HepG2 (cell line): Measurements from ENCODE around the gene MAML1. TPM values are rescaled to one million over a fixed set of nuclear protein-coding genes. Genes with fewer than 3 reads are reported as not detected.

Source experiments
- ARID5B ChIP-seq: IDR thresholded peaks from 2 replicates; pipeline ENCODE4 v1.4.0; 2020; ENCODE audit warnings: mild to moderate bottlenecking, missing genetic modification reagents
- ATM ChIP-seq: fragments of 450-650 bp; IDR thresholded peaks from 2 replicates; pipeline ENCODE4 v1.7.1; 2017; ENCODE audit warnings: mild to moderate bottlenecking, borderline replicate concordance
- CBX2 ChIP-seq, 2 experiments: fragments of 200-600 bp in 1 of 2; sonication (generic); formaldehyde crosslinking in 1 of 2; IDR thresholded peaks; 2 replicates each; pipeline versions ENCODE4 v1.7.0 to v1.8.1; 2018 to 2022; ENCODE audit warnings: low read depth in 2 of 2, low read length in 1 of 2, mild to moderate bottlenecking in 1 of 2, missing genetic modification reagents in 1 of 2
- CHD4 ChIP-seq: fragments of 200-600 bp; sonication (generic); IDR thresholded peaks from 2 replicates; pipeline ENCODE4 v1.7.0; 2017; ENCODE audit warnings: mild to moderate bottlenecking, low read length, borderline replicate concordance
- HNF4A ChIP-seq: sonication (generic); formaldehyde crosslinking; IDR thresholded peaks from 2 replicates; pipeline ENCODE4 v1.4.0; 2020; ENCODE audit warnings: missing genetic modification reagents
- HNF4G ChIP-seq, 2 experiments: sonication (generic) in 1 of 2; formaldehyde crosslinking in 1 of 2; IDR thresholded peaks; 2 replicates each; pipeline versions ENCODE4 v1.4.0 to v1.6.1; 2011 to 2020; ENCODE audit warnings: borderline replicate concordance in 2 of 2, low read depth in 2 of 2, mild to moderate bottlenecking in 2 of 2, low read length in 1 of 2, missing genetic modification reagents in 1 of 2, moderate library complexity in 1 of 2
- MLLT10 ChIP-seq: sonication (generic); formaldehyde crosslinking; IDR thresholded peaks from 2 replicates; pipeline ENCODE4 v1.4.0; 2020; ENCODE audit warnings: missing genetic modification reagents
- MXD1 ChIP-seq: sonication (generic); formaldehyde crosslinking; IDR thresholded peaks from 2 replicates; pipeline ENCODE4 v1.4.0; 2020; ENCODE audit warnings: mild to moderate bottlenecking, missing genetic modification reagents
- NFE2 ChIP-seq: sonication (generic); formaldehyde crosslinking; IDR thresholded peaks from 2 replicates; pipeline ENCODE4 v1.4.0; 2020; ENCODE audit warnings: missing genetic modification reagents
- NFYC ChIP-seq: IDR thresholded peaks from 2 replicates; pipeline ENCODE4 v1.6.1; 2016; ENCODE audit warnings: missing genetic modification reagents, missing compliant biosample characterization
- PHF8 ChIP-seq: sonication (generic); formaldehyde crosslinking; IDR thresholded peaks from 2 replicates; pipeline ENCODE4 v1.5.0; 2020; ENCODE audit warnings: missing genetic modification reagents
- SRF ChIP-seq: IDR thresholded peaks from 2 replicates; pipeline ENCODE4 v1.6.1; 2011; ENCODE audit warnings: mild to moderate bottlenecking, low read depth, low read length, moderate library complexity
- ZFP62 ChIP-seq: sonication (generic); formaldehyde crosslinking; IDR thresholded peaks from 2 replicates; pipeline ENCODE4 v1.4.0; 2020; ENCODE audit warnings: missing genetic modification reagents
- ZFY ChIP-seq: sonication (generic); formaldehyde crosslinking; IDR thresholded peaks from 2 replicates; pipeline ENCODE4 v1.4.0; 2020; ENCODE audit warnings: missing genetic modification reagents
- ZNF431 ChIP-seq: sonication (generic); formaldehyde crosslinking; IDR thresholded peaks from 2 replicates; pipeline ENCODE4 v1.9.0; 2022; ENCODE audit warnings: missing genetic modification reagents, low read depth, mild to moderate bottlenecking, borderline replicate concordance
- ZNF570 ChIP-seq: sonication (generic); formaldehyde crosslinking; IDR thresholded peaks from 2 replicates; pipeline ENCODE4 v1.4.0; 2020; ENCODE audit warnings: mild to moderate bottlenecking, missing genetic modification reagents, borderline replicate concordance
- ZNF609 ChIP-seq: sonication (generic); formaldehyde crosslinking; IDR thresholded peaks from 2 replicates; pipeline ENCODE4 v1.4.0; 2020; ENCODE audit warnings: mild to moderate bottlenecking, missing genetic modification reagents, borderline replicate concordance
- ZNF775 ChIP-seq: sonication (generic); formaldehyde crosslinking; IDR thresholded peaks from 2 replicates; pipeline ENCODE4 v1.4.0; 2020; ENCODE audit warnings: missing genetic modification reagents, mild to moderate bottlenecking, moderate library complexity, borderline replicate concordance
- polyA plus RNA-seq, 8 experiments: library from polyadenylated mRNA; depleted of rRNA in 3 of 8; stranded (reverse) in 7 of 8; unstranded in 1 of 8; fragments of >200 nt; fragmentation: Illumina TruSeq in 4 of 8; extraction: Trizol in 4 of 8; gene quantifications; 2 replicates each; pipeline versions ENCODE4 v1.2.1 to v1.2.3, GENCODE V29; 2011 to 2016; ENCODE audit warnings: low read depth in 4 of 8, missing spikeins in 1 of 8, mixed read lengths in 1 of 8; ENCODE audit not compliant: insufficient read depth in 1 of 8
- total RNA-seq, 5 experiments: library from RNA; depleted of rRNA; stranded (reverse); fragments of >200 nt; fragmentation: Illumina TruSeq; extraction: Trizol; gene quantifications; 2 replicates each; pipeline ENCODE4 v1.2.3, GENCODE V29; 2016; ENCODE audit warnings: low read depth in 1 of 5
- TF ChIP-seq, protein P1 (sequence below): sonication (generic); formaldehyde crosslinking; IDR thresholded peaks from 2 replicates; pipeline ENCODE4 v1.5.0; 2020; ENCODE audit warnings: mild to moderate bottlenecking, low read depth, missing genetic modification reagents, borderline replicate concordance

MAML1 gene
- total and polyA plus RNA-seq, 2 of the 13 experiments (the other 11 are each of a cell fraction or from before 2014, with no cell fraction given) = 10.0 to 10.8 TPM

DNA sequence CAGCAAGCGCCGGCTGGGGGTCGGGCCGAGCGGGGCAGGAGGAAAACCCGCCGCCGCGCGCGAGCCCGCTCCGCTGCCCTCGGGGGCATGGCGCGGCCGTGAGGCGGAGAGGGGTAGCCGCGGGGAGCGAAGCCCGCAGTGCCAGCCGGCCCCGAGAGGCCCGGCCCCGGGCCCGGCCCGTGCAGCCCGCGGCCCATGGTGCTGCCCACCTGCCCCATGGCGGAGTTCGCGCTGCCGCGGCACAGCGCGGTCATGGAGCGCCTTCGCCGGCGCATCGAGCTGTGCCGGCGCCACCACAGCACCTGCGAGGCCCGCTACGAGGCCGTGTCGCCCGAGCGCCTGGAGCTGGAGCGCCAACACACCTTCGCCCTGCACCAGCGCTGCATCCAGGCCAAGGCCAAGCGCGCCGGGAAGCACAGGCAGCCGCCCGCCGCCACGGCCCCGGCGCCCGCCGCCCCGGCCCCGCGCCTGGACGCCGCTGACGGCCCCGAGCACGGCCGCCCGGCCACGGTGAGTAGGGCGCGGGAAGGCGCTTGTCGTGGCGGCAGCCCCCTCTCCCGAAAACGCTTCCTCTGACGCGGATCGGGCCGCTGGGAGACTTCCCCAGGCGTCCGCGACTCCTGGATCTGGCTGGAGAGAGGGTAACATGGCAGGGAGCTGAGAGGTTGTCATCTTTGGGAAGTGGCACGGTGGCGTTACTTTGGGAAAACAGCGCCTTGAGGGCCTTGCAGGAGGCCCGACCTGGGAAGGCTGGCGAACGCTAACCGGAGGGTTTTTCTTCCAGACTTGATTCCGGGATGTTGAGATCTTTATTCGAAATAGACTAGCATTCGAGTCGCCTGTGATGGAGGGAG, 523 bp downstream of the MAML1 start (continued):
- TF ChIP-seq ZNF609 (no peak), CHD4 (no peak), SRF (no peak), MXD1 (CRISPR knock-in tag) (peak; percentile 38; the same call in 1 of the 2 replicates), MLLT10 (CRISPR knock-in tag) (no peak), ZNF775 (CRISPR knock-in tag) (no peak), PHF8 (CRISPR knock-in tag) (peak; percentile 52), NFYC (CRISPR knock-in tag) (no peak), HNF4A (CRISPR knock-in tag) (no peak), ATM (no peak), ZNF431 (CRISPR knock-in tag) (no peak), ARID5B (no peak), CBX2 (IDR thresholded peaks at IDR 0.05; ENCODE audit: low read depth, low read length) (no peak), CBX2 (CRISPR knock-in tag; IDR thresholded peaks at IDR 0.05; ENCODE audit: low read depth) (0 out of 2 replicates have a peak, but pooled peaks have one; percentile 45), NFE2 (CRISPR knock-in tag) (no peak), HNF4G (IDR thresholded peaks at IDR 0.05; ENCODE audit: borderline replicate concordance, low read depth, low read length) (no peak), HNF4G (CRISPR knock-in tag; IDR thresholded peaks at IDR 0.05; ENCODE audit: borderline replicate concordance, low read depth) (no peak), ZFY (CRISPR knock-in tag) (no peak; the same call in none of the 2 replicates), ZFP62 (CRISPR knock-in tag) (no peak), ZNF570 (CRISPR knock-in tag) (no peak)
- TF ChIP-seq, protein P1, sequence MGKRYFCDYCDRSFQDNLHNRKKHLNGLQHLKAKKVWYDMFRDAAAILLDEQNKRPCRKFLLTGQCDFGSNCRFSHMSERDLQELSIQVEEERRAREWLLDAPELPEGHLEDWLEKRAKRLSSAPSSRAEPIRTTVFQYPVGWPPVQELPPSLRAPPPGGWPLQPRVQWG (CRISPR knock-in tag) = no peak
